Activated CD4-positive, alpha-beta memory T cell treated with anti-CD3 and anti-CD28 coated beads, Interleukin-2, amount 10 ng/mL, durations not matched to agents 7 days and 5 days (primary cell): ENCODE data around the gene C9orf57. TPM values are rescaled to one million over a fixed set of nuclear protein-coding genes. Genes with fewer than 3 reads are reported as not detected.
"Not testable (repeated sequence)": the region's sequence is repeated elsewhere in the genome, so short reads cannot be mapped to it uniquely, and the experiment has no call there.

Experiments
- CTCF ChIA-PET: fragments of 350-600 bp; sonication (Branson Sonifier 250); formaldehyde crosslinking; loops from one replicate; lab custom pipeline; 2021; ENCODE audit warnings: antibody characterized with exemption, inconsistent platforms; lab: Charles Lee
- POLR2A ChIA-PET: fragments of 350-600 bp; sonication (Branson Sonifier 250); formaldehyde crosslinking; loops from one replicate; lab custom pipeline; 2021; ENCODE audit warnings: antibody characterized with exemption; lab: Charles Lee
- DNase-seq: peaks from one replicate; pipeline ENCODE4 v3.0.0-alpha.2; 2020
- H3K27ac Mint-ChIP-seq: one replicate; pipeline ENCODE4 v1.8.0; 2021; ENCODE audit warnings: mild to moderate bottlenecking, mixed read lengths
- H3K27me3 Mint-ChIP-seq: one replicate; pipeline ENCODE4 v1.8.0; 2021; ENCODE audit warnings: mixed read lengths
- H3K36me3 Mint-ChIP-seq: one replicate; pipeline ENCODE4 v1.8.0; 2021; ENCODE audit warnings: low read depth, mixed read lengths
- H3K4me1 Mint-ChIP-seq: one replicate; pipeline ENCODE4 v1.8.0; 2021; ENCODE audit warnings: mixed read lengths
- H3K4me3 Mint-ChIP-seq: one replicate; pipeline ENCODE4 v1.8.0; 2021; ENCODE audit warnings: mild to moderate bottlenecking, mixed read lengths
- H3K9me3 Mint-ChIP-seq: one replicate; pipeline ENCODE4 v1.8.0; 2021; ENCODE audit warnings: mixed read lengths
- total RNA-seq, 2 experiments: library from RNA; stranded (reverse); gene quantifications; one replicate each; pipeline ENCODE4 v1.2.3, GENCODE V29; 2021

C9orf57 gene
- total RNA-seq, 2 experiments from 2014 or later, result not detected

GRCh38 chr9:72012646-72013045 is 47.8 kb downstream of the C9orf57 start:
- H3K9me3 Mint-ChIP-seq, result no peaks in the 10 kb centered on the region
- ChIA-PET POLR2A (interaction anchor here (0.7 kb wide), 1 partner anchor 255 kb away, joined by 4 read pairs; no protein-coding TSS in a partner anchor), CTCF (interaction anchor here (1.0 to 1.2 kb wide), 3 partner anchors 12 to 180 kb away, joined by 3 to 4 read pairs (median 4); no protein-coding TSS in a partner anchor)

GRCh38 chr9:72007726-72008125 is 52.7 kb downstream of the C9orf57 start:
- DNase-seq, H3K9me3 Mint-ChIP-seq, H3K36me3 Mint-ChIP-seq, H3K4me1 Mint-ChIP-seq, H3K4me3 Mint-ChIP-seq, H3K27ac Mint-ChIP-seq, H3K27me3 Mint-ChIP-seq, POLR2A ChIA-PET: not testable (repeated sequence)
- CTCF ChIA-PET, result interaction anchor here (1.7 kb wide), 1 partner anchor 10 kb away, joined by 5 read pairs; no protein-coding TSS in a partner anchor

More at GRCh38 chr9:72012646-72013045, 47.8 kb downstream of the C9orf57 start:
- Mint-ChIP-seq H3K4me1 (peaks cover 5% of the 10 kb centered on the region), H3K4me3 (no peak overlapping the region), H3K27ac (no peak overlapping the region), H3K36me3 (no peaks in the 10 kb centered on the region), H3K27me3 (no peaks in the 10 kb centered on the region)
- DNase-seq, result no peak

GRCh38 chr9:72006501-72006900 is 53.9 kb downstream of the C9orf57 start:
- peaks cover 2% of the 10 kb centered on the region for H3K9me3 Mint-ChIP-seq
- no peaks in the 10 kb centered on the region for H3K27me3 Mint-ChIP-seq
- no peak for DNase-seq
- no peaks in the 10 kb centered on the region for H3K4me1 Mint-ChIP-seq
- H3K4me3 Mint-ChIP-seq, result no peak overlapping the region
- no peak overlapping the region for H3K27ac Mint-ChIP-seq
- POLR2A ChIA-PET, result no interaction called here
- CTCF ChIA-PET, result no interaction called here
- no peaks in the 10 kb centered on the region for H3K36me3 Mint-ChIP-seq

GRCh38 chr9:72005451-72005850 is 55.0 kb downstream of the C9orf57 start:
- POLR2A ChIA-PET, result no interaction called here
- no peaks in the 10 kb centered on the region for H3K36me3 Mint-ChIP-seq
- H3K4me1 Mint-ChIP-seq, result no peaks in the 10 kb centered on the region
- peaks cover 2% of the 10 kb centered on the region for H3K9me3 Mint-ChIP-seq
- no peak overlapping the region for H3K27ac Mint-ChIP-seq
- H3K4me3 Mint-ChIP-seq, result no peak overlapping the region
- DNase-seq, result no peak
- H3K27me3 Mint-ChIP-seq, result no peaks in the 10 kb centered on the region
- CTCF ChIA-PET, result no interaction called here

Other genes with a start within 250 kb of the C9orf57 start
- 10 to 100 TPM; 25.6 to 27.3 TPM for gene ABHD17B, start 149.4 kb downstream of the C9orf57 start, total RNA-seq
- gene C9orf85, start 149.0 kb downstream of the C9orf57 start, total RNA-seq, result 10 to 100 TPM; 10.8 to 12.1 TPM
- gene GDA, start 88.8 kb upstream of the C9orf57 start, total RNA-seq, result not detected